Upper lobe of right lung (tissue), 1 donor: ENCODE measurements around the gene CNTN4. TPM values are rescaled to one million over a fixed set of nuclear protein-coding genes. Genes with fewer than 3 reads are reported as not detected.
A peak's percentile ranks its signal among the peaks of the same experiment; 100 is the strongest.

Experiments used
- ATAC-seq: fragments of 200-7000 bp; cut with Tn5 transposase; one replicate; pipeline ENCODE4 v1.9.1; 2020; ENCODE audit warnings: mild to moderate bottlenecking, moderate library complexity
- DNase-seq: peaks from one replicate; pipeline ENCODE4 v3.0.0-alpha.2; 2020
- H3K27ac ChIP-seq: fragments of 200-600 bp; one replicate; pipeline ENCODE4 v1.8.0; 2022
- H3K27me3 ChIP-seq: fragments of 200-600 bp; one replicate; pipeline ENCODE4 v1.8.0; 2022; ENCODE audit warnings: mild to moderate bottlenecking
- H3K36me3 ChIP-seq: fragments of 200-600 bp; one replicate; pipeline ENCODE4 v1.8.0; 2022
- H3K4me1 ChIP-seq: fragments of 200-600 bp; one replicate; pipeline ENCODE4 v1.8.0; 2022
- H3K4me3 ChIP-seq: fragments of 200-600 bp; one replicate; pipeline ENCODE4 v1.8.0; 2022; ENCODE audit warnings: mild to moderate bottlenecking
- H3K9me3 ChIP-seq: fragments of 200-600 bp; one replicate; pipeline ENCODE4 v1.8.0; 2022
- CTCF ChIP-seq: fragments of 200-600 bp; IDR thresholded peaks from one replicate; pipeline ENCODE4 v1.8.0; 2022; ENCODE audit warnings: antibody characterized with exemption
- intact Hi-C: fragments of 100-400 bp; cut with DNase I; formaldehyde crosslinking; loops from one replicate; pipeline ENCODE4 v1.11.0; 2022
- total RNA-seq: library from RNA; stranded (reverse); fragmentation: NEBNext Ultra II Directional; extraction: Animal tissue kit (Norgen Biotek cat#: 25700); gene quantifications from one replicate; pipeline ENCODE4 v1.2.1, GENCODE V29; 2021
- donor health status: DM: no; HTN: yes; CAD: no; lungs with severe emphysema.

CNTN4 gene
- total RNA-seq, 1 donor from 2014 or later = 11.3 TPM

GRCh38 chr3:2391896-2392295, 293.2 kb downstream of the CNTN4 start:
- TF ChIP-seq CTCF = no peak
- Histone ChIP-seq H3K9me3 (no peaks in the 10 kb centered on the region), H3K4me1 (no peaks in the 10 kb centered on the region), H3K4me3 (no peak overlapping the region), H3K27ac (no peak overlapping the region), H3K27me3 (no peaks in the 10 kb centered on the region), H3K36me3 (no peaks in the 10 kb centered on the region)
- ATAC-seq = no peak
- intact Hi-C loops = no loop called here
- no peak for DNase-seq

- ATAC-seq = no peak
- Histone ChIP-seq H3K27ac (no peak overlapping the region), H3K27me3 (no peaks in the 10 kb centered on the region), H3K4me1 (no peaks in the 10 kb centered on the region), H3K36me3 (no peaks in the 10 kb centered on the region), H3K4me3 (no peak overlapping the region), H3K9me3 (no peaks in the 10 kb centered on the region)
- no peak for DNase-seq
- TF ChIP-seq CTCF = no peak
- intact Hi-C loops = no loop called here
Observed at GRCh38 chr3:2392981-2393380, 294.3 kb downstream of the CNTN4 start.

GRCh38 chr3:2415083-2415482, 316.4 kb downstream of the CNTN4 start:
- DNase-seq = no peak
- H3K9me3 ChIP-seq = no peaks in the 10 kb centered on the region
- no peak for TF ChIP-seq CTCF
- no peak overlapping the region for H3K27ac ChIP-seq
- no peaks in the 10 kb centered on the region for H3K4me1 ChIP-seq
- no peak overlapping the region for H3K4me3 ChIP-seq
- intact Hi-C loops = no loop called here
- no peak for ATAC-seq
- no peaks in the 10 kb centered on the region for H3K27me3 ChIP-seq
- no peaks in the 10 kb centered on the region for H3K36me3 ChIP-seq

GRCh38 chr3:2420919-2421318, 322.3 kb downstream of the CNTN4 start:
- Histone ChIP-seq H3K27ac (peak overlapping the region; percentile 66), H3K27me3 (no peaks in the 10 kb centered on the region), H3K4me1 (no peaks in the 10 kb centered on the region), H3K4me3 (no peak overlapping the region), H3K9me3 (no peaks in the 10 kb centered on the region), H3K36me3 (no peaks in the 10 kb centered on the region)
- ATAC-seq (peak; percentile 99), DNase-seq (no peak)
- intact Hi-C loops = no loop called here
- TF ChIP-seq CTCF = no peak

GRCh38 chr3:2423143-2423542, 324.5 kb downstream of the CNTN4 start:
- Histone ChIP-seq H3K4me3 (no peak overlapping the region), H3K9me3 (no peaks in the 10 kb centered on the region), H3K27ac (no peak overlapping the region), H3K4me1 (no peaks in the 10 kb centered on the region), H3K27me3 (no peaks in the 10 kb centered on the region), H3K36me3 (no peaks in the 10 kb centered on the region)
- intact Hi-C loops = no loop called here
- no peak for TF ChIP-seq CTCF
- no peak for DNase-seq
- ATAC-seq = no peak

GRCh38 chr3:2441558-2441957, 342.9 kb downstream of the CNTN4 start:
- no peak for TF ChIP-seq CTCF
- Histone ChIP-seq H3K27ac (no peak overlapping the region), H3K4me1 (no peaks in the 10 kb centered on the region), H3K4me3 (no peak overlapping the region), H3K9me3 (no peaks in the 10 kb centered on the region), H3K36me3 (no peaks in the 10 kb centered on the region), H3K27me3 (no peaks in the 10 kb centered on the region)
- no peak for ATAC-seq
- intact Hi-C loops = no loop called here
- no peak for DNase-seq
